SK-N-MC (cell line): ENCODE data around the gene IFT27.

Experiments used
- EZH2 ChIP-seq: fragments of 200-600 bp; sonication (generic); IDR thresholded peaks from one replicate; pipeline ENCODE4 v1.6.1; 2017; ENCODE audit warnings: antibody characterized with exemption
- POLR2AphosphoS5 ChIP-seq: IDR thresholded peaks from 2 replicates; pipeline ENCODE4 v1.6.1; 2012; ENCODE audit warnings: mild to moderate bottlenecking, low read depth, low read length, borderline replicate concordance

- no peak for TF ChIP-seq POLR2AphosphoS5
- no peak for TF ChIP-seq EZH2
These were observed 19.7 kb upstream of the IFT27 start for GRCh38 chr22:36795633-36796032.
